GM18873 (cell line): ENCODE measurements around the gene ADAMTSL1.

ENCODE experiments used
- ATAC-seq: cut with Tn5 transposase; IDR thresholded peaks from one replicate; pipeline ENCODE4 v1.9.1; 2021; ENCODE audit warnings: mild to moderate bottlenecking, moderate library complexity, moderate number of reproducible peaks; ENCODE audit not compliant: unreplicated experiment, low FRiP score

The ADAMTSL1 gene

GRCh38 chr9:18837402-18837801, 363.4 kb downstream of the ADAMTSL1 start:
- no peak for ATAC-seq

- ATAC-seq, result no peak
Measured at GRCh38 chr9:18847576-18848275, 373.8 kb downstream of the ADAMTSL1 start.

- no peak for ATAC-seq
Measured at GRCh38 chr9:18848657-18849056, 374.7 kb downstream of the ADAMTSL1 start.

- ATAC-seq, result no peak
Measured at GRCh38 chr9:18849270-18849669, 375.3 kb downstream of the ADAMTSL1 start.

- ATAC-seq, result no peak
Measured at GRCh38 chr9:18849890-18850677, 376.1 kb downstream of the ADAMTSL1 start.

GRCh38 chr9:18851069-18851795, 377.3 kb downstream of the ADAMTSL1 start:
- ATAC-seq, result no peak

- ATAC-seq, result no peak
Measured at GRCh38 chr9:18855656-18856055, 381.7 kb downstream of the ADAMTSL1 start.

GRCh38 chr9:18857334-18857733, 383.4 kb downstream of the ADAMTSL1 start:
- no peak for ATAC-seq

GRCh38 chr9:18857769-18858168, 383.8 kb downstream of the ADAMTSL1 start:
- ATAC-seq, result no peak

- ATAC-seq, result no peak
Measured at GRCh38 chr9:18861609-18862544, 387.9 kb downstream of the ADAMTSL1 start.

- ATAC-seq, result no peak
Measured at GRCh38 chr9:18863791-18864190, 389.8 kb downstream of the ADAMTSL1 start.

GRCh38 chr9:18864516-18864915, 390.6 kb downstream of the ADAMTSL1 start:
- no peak for ATAC-seq

- ATAC-seq, result no peak
Measured at GRCh38 chr9:18865542-18865941, 391.6 kb downstream of the ADAMTSL1 start.

GRCh38 chr9:18866121-18866831, 392.3 kb downstream of the ADAMTSL1 start:
- ATAC-seq, result no peak

- no peak for ATAC-seq
Measured at GRCh38 chr9:18869725-18870124, 395.8 kb downstream of the ADAMTSL1 start.

- ATAC-seq, result peak; percentile 72
Measured at GRCh38 chr9:18874069-18874468, 400.1 kb downstream of the ADAMTSL1 start.

GRCh38 chr9:18874990-18875389, 401.0 kb downstream of the ADAMTSL1 start:
- peak; percentile 75 for ATAC-seq

GRCh38 chr9:18877984-18878383, 404.0 kb downstream of the ADAMTSL1 start:
- ATAC-seq, result no peak

- no peak for ATAC-seq
Measured at GRCh38 chr9:18881758-18882157, 407.8 kb downstream of the ADAMTSL1 start.

GRCh38 chr9:18887546-18887945, 413.6 kb downstream of the ADAMTSL1 start:
- ATAC-seq, result no peak
